Measurements from ENCODE around the gene OSBPL6. TPM values are rescaled to one million over a fixed set of nuclear protein-coding genes. Genes with fewer than 3 reads are reported as not detected.

Gene OSBPL6
- polyA plus RNA-seq, 1 donor from 2014 or later = 12.8 TPM

- Histone ChIP-seq H4K20me1 (ENCODE audit: insufficient read depth) (no peaks in the 10 kb centered on the region), H3K36me3 (ENCODE audit: insufficient read depth, low read length) (no peaks in the 10 kb centered on the region), H3K4me3 (ENCODE audit: low read length) (no peak overlapping the region), H3K27me3 (ENCODE audit: insufficient read depth, low read depth, low read length) (no peaks in the 10 kb centered on the region), H3K4me2 (ENCODE audit: low read length) (no peak overlapping the region), H3K9ac (ENCODE audit: low read length) (no peak overlapping the region), H3K27ac (ENCODE audit: low read length) (no peak overlapping the region), H3K79me2 (replicated peaks; ENCODE audit: insufficient read depth, low read length) (no peaks in the 10 kb centered on the region), H3F3A (ENCODE audit: insufficient read depth, low read length, poor library complexity, severe bottlenecking) (no peaks in the 10 kb centered on the region), H2AFZ (ENCODE audit: low read depth, low read length) (no peak overlapping the region), H3K9me2 (ENCODE audit: insufficient read depth, low read length) (no peaks in the 10 kb centered on the region), H3K9me3 (ENCODE audit: low read length) (no peaks in the 10 kb centered on the region)
- no peak for TF ChIP-seq EZH2 (IDR thresholded peaks at IDR 0.05; ENCODE audit: borderline replicate concordance, insufficient read depth, low read length, poor library complexity, severe bottlenecking)
- TF ChIP-seq, protein P1, sequence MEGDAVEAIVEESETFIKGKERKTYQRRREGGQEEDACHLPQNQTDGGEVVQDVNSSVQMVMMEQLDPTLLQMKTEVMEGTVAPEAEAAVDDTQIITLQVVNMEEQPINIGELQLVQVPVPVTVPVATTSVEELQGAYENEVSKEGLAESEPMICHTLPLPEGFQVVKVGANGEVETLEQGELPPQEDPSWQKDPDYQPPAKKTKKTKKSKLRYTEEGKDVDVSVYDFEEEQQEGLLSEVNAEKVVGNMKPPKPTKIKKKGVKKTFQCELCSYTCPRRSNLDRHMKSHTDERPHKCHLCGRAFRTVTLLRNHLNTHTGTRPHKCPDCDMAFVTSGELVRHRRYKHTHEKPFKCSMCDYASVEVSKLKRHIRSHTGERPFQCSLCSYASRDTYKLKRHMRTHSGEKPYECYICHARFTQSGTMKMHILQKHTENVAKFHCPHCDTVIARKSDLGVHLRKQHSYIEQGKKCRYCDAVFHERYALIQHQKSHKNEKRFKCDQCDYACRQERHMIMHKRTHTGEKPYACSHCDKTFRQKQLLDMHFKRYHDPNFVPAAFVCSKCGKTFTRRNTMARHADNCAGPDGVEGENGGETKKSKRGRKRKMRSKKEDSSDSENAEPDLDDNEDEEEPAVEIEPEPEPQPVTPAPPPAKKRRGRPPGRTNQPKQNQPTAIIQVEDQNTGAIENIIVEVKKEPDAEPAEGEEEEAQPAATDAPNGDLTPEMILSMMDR (IDR thresholded peaks at IDR 0.05; ENCODE audit: poor library complexity, severe bottlenecking) = no peak
Observed at GRCh38 chr2:178155524-178155923, 38.8 kb upstream of the OSBPL6 start.

DNA sequence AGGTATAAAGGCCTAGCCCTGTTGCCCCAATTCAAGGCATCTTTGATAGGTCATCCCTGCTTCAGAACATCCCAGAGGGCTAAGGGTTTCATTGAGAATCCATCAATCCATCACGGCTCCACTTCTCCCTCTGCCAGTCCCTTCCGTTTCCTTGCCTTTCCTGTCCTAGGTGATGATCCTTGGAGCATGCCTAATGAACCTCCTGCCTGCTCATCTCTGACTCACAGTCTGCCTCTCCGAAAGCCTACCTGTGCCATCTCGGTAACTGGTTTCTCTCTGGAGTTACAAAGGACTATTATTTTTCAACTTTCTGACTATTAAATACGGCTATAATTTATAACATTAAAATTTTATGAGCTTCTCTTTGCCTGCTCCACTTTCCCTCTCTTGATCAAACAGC is 36.7 kb upstream of the OSBPL6 start:
- Histone ChIP-seq H3K27me3 (ENCODE audit: insufficient read depth, low read depth, low read length) (no peaks in the 10 kb centered on the region), H4K20me1 (ENCODE audit: insufficient read depth) (no peaks in the 10 kb centered on the region), H3K4me3 (ENCODE audit: low read length) (no peak overlapping the region), H3K9me3 (ENCODE audit: low read length) (no peaks in the 10 kb centered on the region), H3K4me2 (ENCODE audit: low read length) (no peak overlapping the region), H3K36me3 (ENCODE audit: insufficient read depth, low read length) (no peaks in the 10 kb centered on the region), H3F3A (ENCODE audit: insufficient read depth, low read length, poor library complexity, severe bottlenecking) (no peaks in the 10 kb centered on the region), H3K79me2 (replicated peaks; ENCODE audit: insufficient read depth, low read length) (no peaks in the 10 kb centered on the region), H3K9ac (ENCODE audit: low read length) (no peak overlapping the region), H2AFZ (ENCODE audit: low read depth, low read length) (no peak overlapping the region), H3K27ac (ENCODE audit: low read length) (no peak overlapping the region), H3K9me2 (ENCODE audit: insufficient read depth, low read length) (no peaks in the 10 kb centered on the region)
- TF ChIP-seq POLR2AphosphoS5 (IDR thresholded peaks at IDR 0.05) = no peak
- TF ChIP-seq REST (IDR thresholded peaks at IDR 0.05; ENCODE audit: borderline replicate concordance) = no peak
- TF ChIP-seq, protein P1 (IDR thresholded peaks at IDR 0.05; ENCODE audit: poor library complexity, severe bottlenecking) = no peak
- TF ChIP-seq EZH2 (IDR thresholded peaks at IDR 0.05; ENCODE audit: borderline replicate concordance, insufficient read depth, low read length, poor library complexity, severe bottlenecking) = no peak
- no peak for TF ChIP-seq RAD21 (conservative IDR thresholded peaks at IDR 0.05)
- TF ChIP-seq MXI1 (conservative IDR thresholded peaks at IDR 0.05; ENCODE audit: poor library complexity, severe bottlenecking) = no peak
- TF ChIP-seq EP300 (conservative IDR thresholded peaks at IDR 0.05; ENCODE audit: poor library complexity, severe bottlenecking) = no peak
- no peak for TF ChIP-seq TAF1 (IDR thresholded peaks at IDR 0.05; ENCODE audit: low read depth)
- no peak for TF ChIP-seq SMC3 (conservative IDR thresholded peaks at IDR 0.05; ENCODE audit: poor library complexity)
